ENCODE measurements around the gene ZNF358. TPM values are rescaled to one million over a fixed set of nuclear protein-coding genes. Genes with fewer than 3 reads are reported as not detected.
"Not testable (repeated sequence)": the region's sequence is repeated elsewhere in the genome, so short reads cannot be mapped to it uniquely, and the experiment has no call there.

ZNF358 gene
- total RNA-seq, 1 donor, result 25.6 TPM

DNA sequence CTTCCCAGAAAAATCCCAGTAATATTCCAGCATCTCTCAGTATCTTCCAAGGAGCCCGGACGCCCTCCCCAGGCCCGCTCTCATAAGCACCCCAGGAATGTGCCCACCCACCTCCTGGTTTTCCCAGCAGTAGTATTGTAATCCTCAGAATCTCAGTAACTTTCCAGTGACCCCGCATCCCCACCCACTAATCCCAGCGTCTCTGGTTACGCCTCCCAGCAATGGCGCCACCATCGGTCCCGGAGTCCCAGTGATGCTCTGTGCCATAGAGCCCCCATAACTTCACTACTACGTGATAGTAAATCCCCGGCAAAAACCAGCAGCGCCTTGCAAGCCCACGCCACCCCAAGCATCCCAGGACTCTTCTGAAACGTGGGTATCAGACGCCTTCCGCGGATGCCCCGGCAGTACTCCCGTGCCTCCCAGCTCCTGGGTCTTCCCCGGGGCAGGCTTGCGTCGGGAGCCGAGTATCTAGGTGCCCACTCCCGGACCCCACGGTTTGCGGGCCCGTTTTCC lies 18.7 kb downstream of the ZNF358 start:
- DNase-seq (ENCODE audit: low read depth in 2 of 3, low spot score in 2 of 3), result peak in 1 of 3 donors; percentile 47

DNA sequence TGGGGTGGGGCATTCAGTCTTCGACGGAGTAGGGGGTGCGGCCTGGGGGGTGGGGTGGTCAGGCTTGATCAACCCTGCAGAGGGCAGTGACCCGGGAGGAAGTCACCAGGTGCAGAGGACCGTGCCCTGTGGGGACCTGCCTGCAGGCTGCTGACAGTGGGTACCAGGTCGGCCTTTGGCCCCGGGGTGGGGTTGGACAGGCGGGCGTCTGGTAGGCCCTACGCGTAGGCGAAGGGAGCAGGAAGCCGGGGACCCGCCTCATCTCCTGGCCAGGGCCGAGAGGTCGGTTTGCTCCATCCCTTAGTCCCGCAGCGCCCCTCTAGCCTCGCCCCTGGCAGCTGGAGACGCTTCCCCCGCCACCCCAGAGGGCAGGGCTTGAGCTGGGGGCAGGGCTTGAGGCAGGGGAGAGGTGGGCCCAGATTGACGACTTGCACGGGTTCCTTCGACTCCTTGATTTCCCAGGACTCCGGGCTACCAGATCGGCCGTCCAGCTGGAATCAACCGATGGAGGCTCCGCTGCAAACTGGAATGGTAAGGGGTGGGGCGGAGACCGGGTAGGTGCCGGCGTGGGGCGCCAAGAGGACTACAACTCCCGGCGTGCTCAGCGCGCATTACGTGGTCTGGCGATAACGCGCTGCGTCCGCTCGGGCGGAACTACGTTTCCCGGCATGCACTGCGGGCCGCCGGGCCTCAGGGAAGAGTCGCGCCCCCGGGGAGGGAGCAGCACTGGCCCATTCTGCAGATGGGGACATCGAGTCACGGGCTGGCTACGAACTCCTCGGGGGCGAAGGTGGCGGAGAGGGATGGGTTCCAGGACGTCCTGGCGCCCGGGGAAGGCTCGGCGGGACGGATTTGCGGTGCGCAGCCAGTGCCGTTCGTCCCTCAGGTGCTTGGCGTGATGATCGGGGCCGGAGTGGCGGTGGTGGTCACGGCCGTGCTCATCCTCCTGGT lies 19.4 kb downstream of the ZNF358 start, which contains the start of gene PNPLA6:
Gene PNPLA6, plus strand, starts transcription at position 671 of the 951 bp plus-strand sequence. Its CDS starts 72 bp downstream, at position 743.
- peak; percentile 80 to 93 (median 91) for DNase-seq (ENCODE audit: low read depth in 2 of 3, low spot score in 2 of 3)

DNA sequence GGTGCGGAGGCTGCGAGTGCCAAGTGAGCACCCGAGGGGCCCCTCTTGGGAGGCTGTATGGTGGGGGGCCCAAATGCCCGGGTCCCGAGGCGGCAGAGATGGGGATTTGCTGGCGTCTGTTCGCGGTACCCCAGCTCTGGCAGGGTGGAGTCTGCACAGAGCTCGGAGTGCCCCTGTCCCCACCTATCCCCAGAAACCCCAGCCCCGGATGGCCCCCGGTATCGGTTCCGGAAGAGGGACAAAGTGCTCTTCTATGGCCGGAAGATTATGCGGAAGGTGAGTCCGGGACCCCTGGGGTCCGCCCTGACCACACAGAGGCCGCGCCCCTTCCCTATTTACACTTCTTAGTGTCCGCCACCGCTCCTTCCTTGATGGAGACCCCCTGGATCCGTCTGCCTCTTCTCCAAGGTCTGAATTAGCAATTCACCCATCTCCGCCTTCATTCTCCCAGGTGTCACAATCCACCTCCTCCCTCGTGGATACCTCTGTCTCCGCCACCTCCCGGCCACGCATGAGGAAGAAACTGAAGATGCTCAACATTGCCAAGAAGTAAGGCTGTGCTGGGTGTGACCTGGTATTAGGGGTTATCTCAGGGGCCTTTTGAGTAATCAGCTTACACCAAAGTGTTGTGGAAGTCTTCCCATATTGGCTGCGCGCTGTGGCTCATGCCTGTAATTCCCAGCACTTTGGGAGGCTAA lies 20.2 kb downstream of the ZNF358 start:
- no peak for DNase-seq (ENCODE audit: low read depth in 2 of 3, low spot score in 2 of 3)

DNA sequence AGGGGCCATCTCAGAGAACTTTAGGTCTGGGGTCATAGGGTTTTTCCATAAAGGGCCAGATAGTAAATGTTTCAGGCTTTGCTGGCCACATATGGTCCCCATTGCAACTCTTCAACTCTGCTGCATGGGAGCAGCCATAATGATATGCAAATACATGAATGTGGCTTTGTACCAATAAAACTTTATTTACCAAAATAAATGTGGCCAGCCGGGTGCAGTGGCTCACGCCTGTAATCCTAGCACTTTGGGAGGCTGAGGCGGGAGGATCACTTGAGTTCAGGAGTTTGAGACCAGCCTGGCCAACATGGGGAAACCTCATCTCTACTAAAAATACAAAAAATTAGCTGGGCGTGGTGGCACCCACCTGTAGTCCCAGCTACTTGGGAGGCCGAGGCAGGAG lies 23.1 kb downstream of the ZNF358 start:
- DNase-seq (ENCODE audit: low read depth in 2 of 3, low spot score in 2 of 3), result not testable (repeated sequence)

DNA sequence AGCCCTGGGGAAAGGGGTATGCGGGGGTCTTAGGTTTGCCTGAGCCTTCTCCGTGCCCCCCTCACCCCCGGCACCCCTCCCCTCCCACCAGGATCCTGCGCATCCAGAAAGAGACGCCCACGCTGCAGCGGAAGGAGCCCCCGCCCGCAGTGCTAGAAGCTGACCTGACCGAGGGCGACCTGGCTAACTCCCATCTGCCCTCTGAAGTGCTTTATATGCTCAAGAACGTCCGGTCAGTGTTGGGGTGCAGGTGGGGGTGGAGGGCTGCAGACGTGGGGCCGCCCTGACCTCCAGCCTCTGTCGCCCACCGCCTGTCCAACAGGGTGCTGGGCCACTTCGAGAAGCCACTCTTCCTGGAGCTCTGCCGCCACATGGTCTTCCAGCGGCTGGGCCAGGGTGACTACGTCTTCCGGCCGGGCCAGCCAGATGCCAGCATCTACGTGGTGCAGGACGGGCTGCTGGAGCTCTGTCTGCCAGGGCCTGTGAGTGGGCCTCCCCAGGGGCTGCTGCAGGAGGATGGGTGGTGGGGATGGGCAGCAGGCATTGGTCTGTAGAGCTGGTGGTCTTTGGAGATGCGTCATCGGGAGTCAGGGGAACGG lies 24.0 kb downstream of the ZNF358 start:
- DNase-seq (ENCODE audit: low read depth in 2 of 3, low spot score in 2 of 3), result no peak

DNA sequence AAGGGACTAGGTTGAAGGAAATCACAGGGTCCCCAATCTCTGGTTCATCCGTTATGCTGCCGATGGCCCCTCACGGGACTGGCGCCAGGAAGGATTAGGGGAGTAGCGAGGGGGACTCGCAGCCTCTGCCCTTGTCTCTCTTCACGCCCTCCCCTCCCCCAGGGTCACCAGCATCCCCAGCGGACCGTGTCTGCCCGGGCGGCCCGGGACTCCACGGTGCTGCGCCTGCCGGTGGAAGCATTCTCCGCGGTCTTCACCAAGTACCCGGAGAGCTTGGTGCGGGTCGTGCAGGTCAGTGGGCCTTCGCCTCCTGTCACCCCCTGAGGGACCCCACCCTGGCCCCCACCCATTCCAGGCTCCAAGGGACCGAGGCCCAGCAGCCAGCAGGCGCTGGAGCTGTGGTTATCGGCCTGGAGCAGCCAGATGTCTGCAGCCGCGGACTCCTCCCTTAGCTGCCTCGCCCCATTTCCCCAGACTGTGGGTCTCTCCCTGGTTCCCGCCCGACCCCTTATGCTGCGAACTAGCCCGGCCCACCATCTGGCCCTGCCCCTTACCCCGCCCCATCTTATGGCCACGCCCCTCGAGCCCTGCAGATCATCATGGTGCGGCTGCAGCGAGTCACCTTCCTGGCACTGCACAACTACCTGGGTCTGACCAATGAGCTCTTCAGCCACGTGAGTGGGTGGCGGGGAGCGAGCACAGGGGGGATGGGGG lies 25.0 kb downstream of the ZNF358 start:
- no peak for DNase-seq (ENCODE audit: low read depth in 2 of 3, low spot score in 2 of 3)

DNA sequence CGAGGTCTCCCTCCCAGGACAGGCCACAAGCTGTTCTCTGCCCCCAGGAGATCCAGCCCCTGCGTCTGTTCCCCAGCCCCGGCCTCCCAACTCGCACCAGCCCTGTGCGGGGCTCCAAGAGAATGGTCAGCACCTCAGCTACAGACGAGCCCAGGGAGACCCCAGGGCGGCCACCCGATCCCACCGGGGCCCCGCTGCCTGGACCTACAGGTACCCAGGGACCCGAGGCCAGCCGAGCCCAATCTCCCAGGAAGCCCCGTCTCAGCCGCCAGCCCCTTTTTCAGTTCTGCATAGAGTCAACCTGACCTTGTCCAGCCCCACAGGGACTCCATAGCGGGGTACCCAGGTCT lies 25.5 kb downstream of the ZNF358 start:
- no peak for DNase-seq (ENCODE audit: low read depth in 2 of 3, low spot score in 2 of 3)

DNA sequence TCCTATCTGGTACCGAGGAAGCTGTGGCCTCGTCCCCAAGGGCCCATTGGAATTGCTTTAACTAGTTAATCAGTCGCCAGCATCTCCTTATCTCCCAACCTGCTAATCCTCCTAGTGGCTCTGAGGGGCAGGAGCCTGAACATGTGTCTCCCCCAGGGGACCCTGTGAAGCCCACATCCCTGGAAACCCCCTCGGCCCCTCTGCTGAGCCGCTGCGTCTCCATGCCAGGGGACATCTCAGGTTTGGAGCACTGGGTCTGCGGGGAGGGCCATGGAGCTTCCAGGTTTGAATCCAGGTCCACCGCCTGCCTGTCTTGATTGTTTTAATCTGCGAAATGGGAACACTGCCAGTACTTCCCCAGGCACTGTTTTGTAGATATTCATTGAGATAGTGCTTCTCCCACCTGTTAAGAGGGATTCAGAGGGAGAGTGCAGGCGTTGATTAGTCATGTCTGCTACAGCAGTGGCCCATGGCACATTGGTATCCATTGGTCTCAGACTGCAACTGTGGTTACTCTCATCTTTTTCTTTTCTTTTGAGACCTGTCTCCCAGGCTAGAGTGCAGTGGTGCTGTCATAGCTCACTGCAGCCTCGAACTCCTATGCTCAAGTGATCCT lies 26.0 kb downstream of the ZNF358 start:
- no peak for DNase-seq (ENCODE audit: low read depth in 2 of 3, low spot score in 2 of 3)

DNA sequence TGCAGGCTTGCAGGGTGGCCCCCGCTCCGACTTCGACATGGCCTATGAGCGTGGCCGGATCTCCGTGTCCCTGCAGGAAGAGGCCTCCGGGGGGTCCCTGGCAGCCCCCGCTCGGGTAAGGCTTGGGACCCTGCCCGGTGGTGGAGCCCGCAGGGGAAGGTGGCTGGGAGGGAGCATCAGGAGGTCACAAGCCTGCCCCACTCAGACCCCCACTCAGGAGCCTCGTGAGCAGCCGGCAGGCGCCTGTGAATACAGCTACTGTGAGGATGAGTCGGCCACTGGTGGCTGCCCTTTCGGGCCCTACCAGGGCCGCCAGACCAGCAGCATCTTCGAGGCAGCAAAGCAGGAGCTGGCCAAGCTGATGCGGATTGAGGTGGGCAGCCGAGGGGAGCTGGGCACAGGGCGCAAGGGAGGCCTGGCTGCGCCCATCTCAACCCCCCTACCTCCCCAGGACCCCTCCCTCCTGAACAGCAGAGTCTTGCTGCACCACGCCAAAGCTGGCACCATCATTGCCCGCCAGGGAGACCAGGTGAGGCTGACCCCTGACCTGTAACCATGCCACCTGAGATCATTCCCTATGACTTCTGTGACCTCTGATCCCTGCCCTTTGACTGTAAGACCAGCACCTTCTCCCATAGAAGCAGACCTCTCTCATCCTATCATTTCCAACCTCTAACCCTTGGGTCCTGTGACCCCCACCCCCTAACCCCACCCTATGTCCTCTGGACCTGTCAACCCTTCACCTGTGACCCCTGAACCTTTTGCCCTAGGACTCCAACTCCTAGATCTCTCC lies 26.8 kb downstream of the ZNF358 start:
- no peak for DNase-seq (ENCODE audit: low read depth in 2 of 3, low spot score in 2 of 3)

DNA sequence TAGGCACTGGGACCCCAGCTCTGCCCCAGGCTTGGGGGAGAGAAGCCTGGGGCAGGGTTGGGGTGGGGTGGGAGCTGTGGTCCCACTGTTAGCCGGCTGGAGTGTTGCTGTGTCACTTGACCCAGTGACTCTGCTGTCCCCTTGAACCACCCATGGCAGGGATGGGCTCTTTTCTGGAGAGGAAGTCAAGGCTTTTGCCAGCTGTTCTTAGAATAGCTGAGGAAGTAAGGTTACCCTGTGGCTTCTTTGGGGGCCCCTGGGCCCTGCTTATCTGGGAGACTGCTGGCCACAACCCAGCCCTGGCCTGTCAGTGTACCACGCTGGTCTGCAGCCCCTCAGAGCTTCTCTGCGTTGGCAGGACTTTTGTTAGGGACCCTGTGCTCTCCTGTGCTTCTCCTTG lies 28.7 kb downstream of the ZNF358 start:
- DNase-seq (ENCODE audit: low read depth in 2 of 3, low spot score in 2 of 3), result peak in 1 of 3 donors; percentile 69

DNA sequence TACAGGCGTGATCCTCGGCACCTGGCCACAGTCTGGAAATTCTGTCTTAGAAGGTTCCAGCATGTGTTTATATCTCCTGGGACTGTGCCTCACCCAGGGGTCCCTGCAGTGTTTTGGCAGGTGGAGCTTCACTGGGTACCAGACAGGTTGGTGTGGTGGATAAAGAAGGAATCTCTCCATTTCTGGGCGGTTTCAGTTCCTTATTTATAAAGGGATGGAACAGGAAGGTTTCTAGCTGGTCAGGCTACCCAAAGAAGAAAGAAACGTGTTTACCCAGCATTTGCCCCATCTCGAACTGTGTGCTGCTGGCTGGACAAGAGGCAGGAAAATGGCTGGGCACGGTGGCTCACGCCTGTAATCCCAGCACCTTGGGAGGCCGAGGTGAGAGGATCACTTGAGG lies 29.4 kb downstream of the ZNF358 start:
- no peak for DNase-seq (ENCODE audit: low read depth in 2 of 3, low spot score in 2 of 3)

DNA sequence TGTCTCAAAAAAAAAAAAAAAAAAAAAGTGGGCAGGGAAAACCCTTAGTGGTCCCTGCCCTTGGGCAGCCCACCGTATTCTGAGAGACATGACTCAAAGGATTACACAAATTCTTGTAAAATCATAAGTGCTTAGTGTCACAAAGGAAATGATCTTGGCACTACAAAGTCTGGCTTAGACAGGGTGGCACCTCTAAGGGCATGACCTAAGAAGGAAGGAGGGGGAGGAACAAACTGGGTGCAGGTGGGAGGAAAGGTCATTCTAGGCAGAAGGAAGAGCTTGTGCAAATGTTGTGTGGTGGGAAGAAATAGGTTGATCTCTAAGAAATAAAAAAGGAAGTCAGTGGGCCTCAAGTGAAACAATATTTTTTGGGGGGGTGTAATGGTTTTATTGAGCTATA lies 30.0 kb downstream of the ZNF358 start:
- no peak for DNase-seq (ENCODE audit: low read depth in 2 of 3, low spot score in 2 of 3)

DNA sequence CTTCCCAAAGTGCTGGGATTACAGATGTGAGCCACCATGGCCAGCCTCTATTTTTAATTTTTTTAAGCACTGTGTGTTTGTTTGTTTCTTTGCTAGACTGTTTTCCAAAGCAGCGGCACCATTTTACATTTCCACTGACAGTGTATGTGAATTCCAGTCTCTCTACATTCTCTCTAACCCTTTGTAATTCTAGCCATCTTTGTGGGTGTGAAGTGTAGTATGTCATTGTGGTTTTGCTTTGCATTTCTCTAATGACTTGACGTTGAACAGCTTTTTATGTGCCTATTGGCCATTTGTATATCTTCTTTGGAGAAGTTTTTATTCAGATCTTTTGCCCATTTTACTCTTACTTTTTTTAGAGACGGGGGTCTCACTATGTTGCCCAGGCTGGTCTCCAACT lies 31.3 kb downstream of the ZNF358 start:
- DNase-seq (ENCODE audit: low read depth in 2 of 3, low spot score in 2 of 3), result no peak

DNA sequence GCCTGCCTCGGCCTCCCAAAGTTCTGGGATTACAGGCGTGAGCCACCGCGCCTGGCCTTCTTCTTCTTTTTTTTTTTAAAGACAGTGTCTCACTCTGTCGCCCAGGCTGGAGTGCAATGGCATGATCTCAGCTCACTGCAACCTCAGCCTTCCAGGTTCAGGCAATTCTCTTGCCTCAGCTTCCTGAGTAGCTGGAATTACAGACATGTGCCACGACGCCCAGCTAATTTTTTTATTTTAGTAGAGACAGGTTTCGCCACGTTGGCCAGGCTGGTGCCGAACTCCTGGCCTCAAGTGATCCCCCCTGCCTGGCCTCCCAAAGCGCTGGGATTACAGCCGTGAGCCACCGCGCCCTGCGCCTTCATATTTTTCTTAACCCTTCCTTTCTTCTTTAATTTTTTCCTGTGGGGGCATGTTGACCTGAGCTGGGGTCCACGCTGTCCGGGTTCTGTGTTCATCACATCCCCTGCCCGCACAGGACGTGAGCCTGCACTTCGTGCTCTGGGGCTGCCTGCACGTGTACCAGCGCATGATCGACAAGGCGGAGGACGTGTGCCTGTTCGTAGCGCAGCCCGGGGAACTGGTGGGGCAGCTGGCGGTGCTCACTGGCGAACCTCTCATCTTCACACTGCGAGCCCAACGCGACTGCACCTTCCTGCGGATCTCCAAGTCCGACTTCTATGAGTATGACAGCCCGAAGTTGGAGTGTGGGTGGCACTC lies 33.7 kb downstream of the ZNF358 start:
- no peak for DNase-seq (ENCODE audit: low read depth in 2 of 3, low spot score in 2 of 3)

DNA sequence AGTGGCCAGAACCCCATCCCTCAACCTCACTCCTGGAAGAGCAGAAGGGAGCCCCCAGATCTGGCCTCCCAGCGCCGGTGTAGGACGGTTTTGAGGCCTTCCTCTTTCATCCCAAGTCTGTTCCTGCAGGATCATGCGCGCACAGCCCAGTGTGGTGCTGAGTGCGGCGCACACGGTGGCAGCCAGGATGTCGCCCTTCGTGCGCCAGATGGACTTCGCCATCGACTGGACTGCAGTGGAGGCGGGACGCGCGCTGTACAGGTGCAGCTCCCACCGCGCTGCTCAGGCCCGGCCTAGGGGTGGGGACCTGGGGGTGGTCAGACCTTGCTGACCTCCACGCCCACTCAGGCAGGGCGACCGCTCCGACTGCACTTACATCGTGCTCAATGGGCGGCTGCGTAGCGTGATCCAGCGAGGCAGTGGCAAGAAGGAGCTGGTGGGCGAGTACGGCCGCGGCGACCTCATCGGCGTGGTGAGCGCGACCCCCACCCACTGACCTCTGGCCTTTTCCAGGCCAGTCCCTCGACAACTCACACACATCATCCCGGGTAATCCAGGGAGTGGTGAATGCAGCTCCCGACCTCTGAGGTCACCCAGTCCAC lies 34.4 kb downstream of the ZNF358 start:
- DNase-seq (ENCODE audit: low read depth in 2 of 3, low spot score in 2 of 3), result no peak

DNA sequence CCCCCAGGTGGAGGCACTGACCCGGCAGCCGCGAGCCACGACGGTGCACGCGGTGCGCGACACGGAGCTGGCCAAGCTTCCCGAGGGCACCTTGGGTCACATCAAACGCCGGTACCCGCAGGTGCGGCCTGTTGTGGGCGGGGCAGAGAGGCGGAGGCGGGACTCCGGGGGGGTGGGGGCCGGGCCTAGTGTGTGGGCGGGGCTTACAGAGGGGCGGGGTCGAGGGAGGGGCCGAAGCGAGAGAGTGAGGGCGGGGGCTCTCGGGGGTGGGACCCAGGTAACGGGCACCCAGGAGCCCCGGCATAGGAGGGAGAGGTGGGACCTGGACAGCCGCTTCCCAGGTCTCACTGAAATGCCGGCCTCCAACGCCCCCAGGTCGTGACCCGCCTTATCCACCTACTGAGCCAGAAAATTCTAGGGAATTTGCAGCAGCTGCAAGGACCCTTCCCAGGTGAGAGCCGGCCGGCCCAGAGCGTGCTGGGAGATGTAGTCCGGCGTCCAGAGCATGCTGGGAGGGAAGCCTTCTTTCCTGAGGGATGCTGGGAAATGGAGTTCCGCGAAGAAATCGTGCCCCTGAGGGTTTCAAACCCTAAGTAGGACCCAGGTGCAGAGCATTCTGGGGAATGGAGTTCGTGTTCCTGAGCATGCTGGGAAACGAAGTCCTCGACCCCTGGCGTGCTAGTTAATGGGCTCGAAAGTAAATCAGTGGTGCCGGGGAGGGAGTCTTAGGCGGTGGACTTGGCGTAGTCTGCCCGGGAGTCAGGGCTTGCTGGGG lies 35.3 kb downstream of the ZNF358 start:
- DNase-seq (ENCODE audit: low read depth in 2 of 3, low spot score in 2 of 3), result peak in 1 of 3 donors; percentile 79

DNA sequence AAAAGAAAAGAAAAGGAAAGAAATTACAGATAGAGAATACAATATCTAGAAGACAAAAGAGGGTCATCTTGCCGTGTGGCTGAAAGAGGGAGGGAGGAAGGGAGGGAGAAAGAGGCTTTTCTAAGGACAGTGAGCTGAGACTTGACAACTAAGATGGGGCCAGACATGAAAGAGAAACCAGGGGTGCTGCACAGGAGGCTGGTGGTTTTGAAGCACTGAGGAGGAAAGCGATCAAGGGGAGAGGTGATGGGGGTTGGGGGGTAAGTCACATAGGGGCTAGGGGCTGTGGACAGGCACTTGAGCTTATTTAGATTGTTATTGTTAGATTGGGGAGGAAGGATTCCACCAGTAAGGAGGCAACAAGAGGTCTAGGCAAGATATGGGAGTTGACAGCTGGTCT lies 36.9 kb downstream of the ZNF358 start:
- no peak for DNase-seq (ENCODE audit: low read depth in 2 of 3, low spot score in 2 of 3)

DNA sequence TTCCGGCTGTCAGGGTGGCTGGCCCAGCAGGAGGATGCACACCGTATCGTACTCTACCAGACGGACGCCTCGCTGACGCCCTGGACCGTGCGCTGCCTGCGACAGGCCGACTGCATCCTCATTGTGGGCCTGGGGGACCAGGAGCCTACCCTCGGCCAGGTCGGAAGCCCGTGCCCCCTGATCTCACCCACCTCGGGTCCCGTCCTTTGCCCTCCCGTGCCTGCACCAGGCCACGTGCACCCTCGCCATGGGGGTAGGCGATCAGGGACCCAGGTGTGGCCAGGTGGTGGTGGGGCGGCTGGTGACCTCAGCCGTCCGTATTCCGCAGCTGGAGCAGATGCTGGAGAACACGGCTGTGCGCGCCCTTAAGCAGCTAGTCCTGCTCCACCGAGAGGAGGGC lies 38.7 kb downstream of the ZNF358 start:
- DNase-seq (ENCODE audit: low read depth in 2 of 3, low spot score in 2 of 3), result no peak
